Esophagus (tissue), 2 donors: Measurements from ENCODE around the gene PSEN2. TPM values are rescaled to one million over a fixed set of nuclear protein-coding genes. Genes with fewer than 3 reads are reported as not detected.
A peak's percentile ranks its signal among the peaks of the same experiment; 100 is the strongest.

Experiments used
- H3K27ac ChIP-seq, 2 donors: one replicate each; pipeline ENCODE4 v1.5.1; 2013; ENCODE audit warnings: low read depth in 2 of 2, mild to moderate bottlenecking in 2 of 2, inconsistent platforms in 1 of 2, low read length in 1 of 2, moderate library complexity in 1 of 2
- H3K27me3 ChIP-seq, 2 donors: one replicate each; pipeline ENCODE4 v1.6.1; 2013; ENCODE audit warnings: low read length in 2 of 2, control low read depth in 1 of 2, mild to moderate bottlenecking in 1 of 2; ENCODE audit not compliant: insufficient read depth in 2 of 2, control insufficient read depth in 1 of 2
- H3K36me3 ChIP-seq, 2 donors: one replicate each; pipeline ENCODE4 v1.6.1; 2013; ENCODE audit warnings: low read length in 1 of 2; ENCODE audit not compliant: control insufficient read depth in 2 of 2, insufficient read depth in 2 of 2
- H3K4me1 ChIP-seq, 2 donors: one replicate each; pipeline ENCODE4 v1.6.1; 2013; ENCODE audit warnings: low read length in 1 of 2; ENCODE audit not compliant: control insufficient read depth in 2 of 2, insufficient read depth in 2 of 2
- H3K4me3 ChIP-seq, 2 donors: one replicate each; pipeline ENCODE4 v1.5.1; 2013; ENCODE audit warnings: low read length in 2 of 2, mild to moderate bottlenecking in 2 of 2, low read depth in 1 of 2, moderate library complexity in 1 of 2
- H3K9me3 ChIP-seq, 2 donors: one replicate each; pipeline ENCODE4 v1.6.1; 2013; ENCODE audit warnings: mild to moderate bottlenecking in 2 of 2, low read depth in 1 of 2, low read length in 1 of 2, moderate library complexity in 1 of 2; ENCODE audit not compliant: control insufficient read depth in 2 of 2, insufficient read depth in 1 of 2
- WGBS, 2 donors: extraction: QIAGEN DNeasy Blood & Tissue Kit; methylation state at CpG; one replicate each; pipeline ENCODE4 v1.1.7; 2013; 5-methylcytosine and 5-hydroxymethylcytosine counted together
- polyA plus RNA-seq, 2 donors: library from polyadenylated mRNA; stranded (reverse); fragments of 200-250 nt; gene quantifications; one replicate each; pipeline ENCODE4 v1.2.3, GENCODE V29; 2013
- donor health status: healthy with polysubstance abuse.
- donor health status: Bipolar disorder and iron deficiency.

The PSEN2 gene
- polyA plus RNA-seq, 2 donors = 8.8 to 12.0 TPM

DNA sequence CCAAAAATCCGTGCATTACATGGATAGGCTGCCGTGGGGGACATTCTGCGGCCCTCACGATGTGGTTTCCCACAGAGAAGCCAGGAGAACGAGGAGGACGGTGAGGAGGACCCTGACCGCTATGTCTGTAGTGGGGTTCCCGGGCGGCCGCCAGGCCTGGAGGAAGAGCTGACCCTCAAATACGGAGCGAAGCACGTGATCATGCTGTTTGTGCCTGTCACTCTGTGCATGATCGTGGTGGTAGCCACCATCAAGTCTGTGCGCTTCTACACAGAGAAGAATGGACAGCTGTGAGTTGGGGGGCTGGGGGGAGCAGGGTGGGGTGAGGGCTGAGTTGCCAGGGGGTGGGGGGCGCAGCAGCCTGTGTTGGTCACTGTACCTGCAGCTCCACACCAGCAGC, 13.2 kb downstream of the PSEN2 start:
- Histone ChIP-seq H3K4me3 (no peak overlapping the region), H3K36me3 (peaks cover 0 to 3% of the 10 kb centered on the region in 2 donors), H3K9me3 (no peaks in the 10 kb centered on the region), H3K27ac (peak overlapping the region; percentile 61 to 77), H3K27me3 (no peaks in the 10 kb centered on the region), H3K4me1 (peaks cover 5 to 17% of the 10 kb centered on the region in 2 donors)
- 90 to 93% methylated on average over 16 of the region's 16 CpGs for WGBS, 2 donors

DNA sequence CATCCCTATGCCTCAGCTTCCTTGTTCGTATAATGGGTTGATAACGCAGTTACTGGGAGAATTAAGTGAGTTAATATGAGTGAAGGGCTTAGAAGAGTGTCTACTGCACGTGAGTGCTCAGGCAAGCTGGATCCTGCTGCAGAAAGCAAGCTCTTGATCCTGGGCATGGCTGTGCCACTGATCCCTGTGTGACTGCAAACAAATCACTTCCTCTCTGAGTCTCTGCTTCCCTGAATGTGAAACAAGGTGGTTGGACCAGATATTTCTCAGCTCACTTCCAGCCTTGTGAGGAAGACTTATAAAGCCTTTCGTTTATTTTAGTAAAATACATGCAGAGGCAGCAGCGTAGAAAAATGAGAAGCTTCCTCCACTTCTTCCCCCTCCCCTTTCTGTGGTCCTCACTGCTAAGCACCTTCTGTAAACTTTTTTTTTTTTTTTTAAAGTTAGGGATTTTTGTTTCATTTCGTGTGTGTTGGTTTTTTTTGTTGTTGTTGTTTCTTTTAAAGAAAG, 13.8 kb downstream of the PSEN2 start:
- peaks cover 5 to 17% of the 10 kb centered on the region in 2 donors for H3K4me1 ChIP-seq
- 41 to 47% methylated on average over 6 of the region's 6 CpGs for WGBS, 2 donors
- H3K9me3 ChIP-seq = no peaks in the 10 kb centered on the region
- peaks cover 0 to 6% of the 10 kb centered on the region in 2 donors for H3K36me3 ChIP-seq
- no peaks in the 10 kb centered on the region for H3K27me3 ChIP-seq
- H3K27ac ChIP-seq = peak overlapping the region; percentile 61 to 77
- H3K4me3 ChIP-seq = no peak overlapping the region

GRCh38 chr1:226884966-226885820, 14.8 kb downstream of the PSEN2 start:
- no peaks in the 10 kb centered on the region for H3K27me3 ChIP-seq
- H3K4me3 ChIP-seq = no peak overlapping the region
- no peaks in the 10 kb centered on the region for H3K9me3 ChIP-seq
- WGBS, 2 donors = 82 to 87% methylated on average over 20 of the region's 20 CpGs
- peaks cover 5 to 17% of the 10 kb centered on the region in 2 donors for H3K4me1 ChIP-seq
- H3K36me3 ChIP-seq = peaks cover 3 to 6% of the 10 kb centered on the region in 2 donors
- peak overlapping the region in 1 of 2 donors; percentile 80 for H3K27ac ChIP-seq

DNA sequence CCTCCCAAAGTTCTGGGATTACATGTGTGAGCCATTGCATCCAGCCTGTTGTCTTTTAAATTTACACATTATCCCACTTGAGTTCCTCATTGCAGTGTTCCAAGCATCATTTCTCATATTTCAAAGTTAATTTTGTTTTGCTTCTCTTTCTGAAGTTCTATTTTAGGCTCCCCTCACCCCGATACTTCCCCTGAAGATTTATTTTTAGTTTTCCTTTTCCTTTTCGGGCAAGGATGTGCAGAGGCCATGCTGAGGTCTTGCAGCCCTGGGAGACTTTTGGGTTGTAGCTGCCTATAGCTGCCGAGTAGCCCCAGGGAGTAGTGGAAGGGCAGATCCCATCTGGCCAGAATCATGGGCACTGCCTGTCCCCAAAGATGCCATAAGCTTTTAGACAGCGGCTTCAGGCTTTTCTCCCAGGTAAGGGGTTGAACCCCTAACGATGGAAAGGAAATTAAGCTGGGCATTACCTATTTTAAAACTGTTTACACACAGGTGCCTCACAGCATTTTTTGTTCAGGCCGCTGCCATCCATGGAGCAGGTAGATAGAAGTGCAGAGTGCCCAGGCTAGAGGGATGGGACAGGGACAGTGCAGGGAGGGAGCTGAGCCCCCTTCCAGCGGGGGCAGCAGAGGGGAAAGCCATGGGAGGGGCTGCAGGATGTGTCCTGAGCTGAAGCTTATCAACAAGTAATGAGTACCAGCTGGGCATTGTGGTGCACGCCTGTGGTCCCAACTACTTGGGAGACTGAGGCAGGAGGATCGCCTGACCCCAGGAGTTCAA, 15.9 kb downstream of the PSEN2 start:
- H3K9me3 ChIP-seq = no peaks in the 10 kb centered on the region
- 72 to 76% methylated on average over 9 of the region's 9 CpGs for WGBS, 2 donors
- no peak overlapping the region for H3K27ac ChIP-seq
- H3K4me1 ChIP-seq = peaks cover 5 to 17% of the 10 kb centered on the region in 2 donors
- H3K36me3 ChIP-seq = peaks cover 7 to 8% of the 10 kb centered on the region in 2 donors
- no peak overlapping the region for H3K4me3 ChIP-seq
- no peaks in the 10 kb centered on the region for H3K27me3 ChIP-seq

DNA sequence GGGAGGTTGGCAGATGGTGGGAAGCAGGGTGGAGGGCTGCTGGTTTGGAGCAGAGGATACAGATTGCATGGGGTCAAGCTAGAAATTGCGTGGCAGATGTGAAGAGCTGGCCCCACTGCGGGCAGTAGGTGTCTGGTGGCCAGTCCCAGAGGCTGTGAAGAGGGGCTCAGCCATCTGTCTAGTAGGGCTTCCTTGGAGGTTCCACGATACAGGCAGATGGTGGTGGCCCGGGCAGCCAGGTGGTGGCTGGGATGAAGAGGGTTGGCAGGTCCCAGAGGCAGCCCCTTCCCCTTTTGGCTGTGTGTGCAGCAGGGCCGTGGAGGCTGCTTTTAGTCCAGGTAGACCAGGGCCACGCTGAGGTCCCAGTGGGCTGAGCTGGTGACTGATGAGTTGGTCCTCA, 16.6 kb downstream of the PSEN2 start:
- 96 to 99% methylated on average over 6 of the region's 6 CpGs for WGBS, 2 donors
- no peak overlapping the region for H3K4me3 ChIP-seq
- H3K4me1 ChIP-seq = peaks cover 5 to 21% of the 10 kb centered on the region in 2 donors
- peaks cover 7 to 13% of the 10 kb centered on the region in 2 donors for H3K36me3 ChIP-seq
- H3K27me3 ChIP-seq = no peaks in the 10 kb centered on the region
- no peaks in the 10 kb centered on the region for H3K9me3 ChIP-seq
- no peak overlapping the region for H3K27ac ChIP-seq

GRCh38 chr1:226888021-226888420, 17.6 kb downstream of the PSEN2 start:
- WGBS, 2 donors = 93 to 96% methylated on average over 8 of the region's 8 CpGs
- Histone ChIP-seq H3K27me3 (no peaks in the 10 kb centered on the region), H3K4me1 (peaks cover 5 to 20% of the 10 kb centered on the region in 2 donors), H3K27ac (no peak overlapping the region), H3K36me3 (peaks cover 7 to 17% of the 10 kb centered on the region in 2 donors), H3K4me3 (no peak overlapping the region), H3K9me3 (no peaks in the 10 kb centered on the region)

DNA sequence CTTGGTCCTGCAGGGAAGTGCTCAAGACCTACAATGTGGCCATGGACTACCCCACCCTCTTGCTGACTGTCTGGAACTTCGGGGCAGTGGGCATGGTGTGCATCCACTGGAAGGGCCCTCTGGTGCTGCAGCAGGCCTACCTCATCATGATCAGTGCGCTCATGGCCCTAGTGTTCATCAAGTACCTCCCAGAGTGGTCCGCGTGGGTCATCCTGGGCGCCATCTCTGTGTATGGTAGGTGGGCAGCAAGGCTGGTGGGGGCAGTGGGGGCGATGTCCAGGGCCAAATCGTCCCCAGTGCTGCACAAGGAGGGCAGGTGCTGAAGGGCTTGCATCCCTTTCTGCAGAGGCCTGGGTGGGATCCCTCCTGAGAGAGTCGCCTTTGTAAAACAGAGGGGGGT, 18.4 kb downstream of the PSEN2 start:
- peaks cover 7 to 17% of the 10 kb centered on the region in 2 donors for H3K36me3 ChIP-seq
- H3K27ac ChIP-seq = no peak overlapping the region
- peaks cover 5 to 16% of the 10 kb centered on the region in 2 donors for H3K4me1 ChIP-seq
- no peaks in the 10 kb centered on the region for H3K9me3 ChIP-seq
- 93 to 95% methylated on average over 8 of the region's 8 CpGs for WGBS, 2 donors
- H3K27me3 ChIP-seq = no peaks in the 10 kb centered on the region
- H3K4me3 ChIP-seq = no peak overlapping the region

- peaks cover 5 to 14% of the 10 kb centered on the region in 2 donors for H3K4me1 ChIP-seq
- WGBS, 2 donors = 92 to 94% methylated on average over 12 of the region's 12 CpGs
- H3K4me3 ChIP-seq = no peak overlapping the region
- no peaks in the 10 kb centered on the region for H3K9me3 ChIP-seq
- H3K27me3 ChIP-seq = no peaks in the 10 kb centered on the region
- H3K27ac ChIP-seq = no peak overlapping the region
- peaks cover 7 to 21% of the 10 kb centered on the region in 2 donors for H3K36me3 ChIP-seq
Observed at GRCh38 chr1:226889616-226890330, 19.4 kb downstream of the PSEN2 start.
